GM12892 (cell line): ENCODE measurements around the gene FBLN5.

Source experiments
- DNase-seq: peaks from one replicate; pipeline ENCODE4 v3.0.0; 2011; ENCODE audit not compliant: insufficient read length
- FAIRE-seq: peaks from 2 replicates; lab custom pipeline; 2011; peaks lifted over from hg19 to GRCh38; lab: Jason Lieb, UNC
- POLR2A ChIP-seq: IDR thresholded peaks from 2 replicates; pipeline ENCODE4 v1.6.1; 2011; ENCODE audit warnings: low read depth, low read length, control low read depth
- POLR2AphosphoS5 ChIP-seq: IDR thresholded peaks from 2 replicates; pipeline ENCODE4 v1.6.1; 2011; ENCODE audit warnings: low read depth, low read length, control low read depth
- TAF1 ChIP-seq: IDR thresholded peaks from 2 replicates; pipeline ENCODE4 v1.6.1; 2011; ENCODE audit warnings: low read depth, mild to moderate bottlenecking, control low read depth, low read length, borderline replicate concordance

Gene FBLN5

DNA sequence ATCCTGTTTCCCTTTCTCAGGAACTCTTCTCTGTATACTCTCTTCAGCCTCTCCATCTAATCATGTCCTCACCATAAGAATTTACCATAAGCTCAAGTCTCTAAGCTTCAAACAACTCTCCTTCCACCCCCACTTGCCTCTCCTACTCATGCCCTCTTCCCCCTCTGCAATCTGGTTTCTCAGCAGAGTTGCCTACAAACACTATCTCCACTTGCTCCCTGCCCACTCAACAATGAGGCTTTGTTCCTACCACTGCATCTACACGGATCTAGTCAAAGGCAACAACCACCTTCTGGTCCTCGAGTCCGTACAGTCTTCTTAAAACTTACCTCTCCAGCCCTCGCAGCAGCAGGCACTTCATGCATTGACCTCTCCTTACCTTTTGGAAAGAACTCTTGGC, 17.2 kb upstream of the FBLN5 start:
- TF ChIP-seq POLR2AphosphoS5 (no peak), POLR2A (no peak), TAF1 (no peak)
- DNase-seq (no peak), FAIRE-seq (no peak)

GRCh38 chr14:91964011-91964410, 16.5 kb upstream of the FBLN5 start:
- DNase-seq: no peak
- no peak for TF ChIP-seq TAF1
- no peak for TF ChIP-seq POLR2AphosphoS5
- no peak for TF ChIP-seq POLR2A
- no peak for FAIRE-seq

- no peak for DNase-seq
- TF ChIP-seq POLR2A (no peak), TAF1 (no peak), POLR2AphosphoS5 (no peak)
- FAIRE-seq: no peak
Measured at GRCh38 chr14:91963465-91963864, 16.0 kb upstream of the FBLN5 start.

DNA sequence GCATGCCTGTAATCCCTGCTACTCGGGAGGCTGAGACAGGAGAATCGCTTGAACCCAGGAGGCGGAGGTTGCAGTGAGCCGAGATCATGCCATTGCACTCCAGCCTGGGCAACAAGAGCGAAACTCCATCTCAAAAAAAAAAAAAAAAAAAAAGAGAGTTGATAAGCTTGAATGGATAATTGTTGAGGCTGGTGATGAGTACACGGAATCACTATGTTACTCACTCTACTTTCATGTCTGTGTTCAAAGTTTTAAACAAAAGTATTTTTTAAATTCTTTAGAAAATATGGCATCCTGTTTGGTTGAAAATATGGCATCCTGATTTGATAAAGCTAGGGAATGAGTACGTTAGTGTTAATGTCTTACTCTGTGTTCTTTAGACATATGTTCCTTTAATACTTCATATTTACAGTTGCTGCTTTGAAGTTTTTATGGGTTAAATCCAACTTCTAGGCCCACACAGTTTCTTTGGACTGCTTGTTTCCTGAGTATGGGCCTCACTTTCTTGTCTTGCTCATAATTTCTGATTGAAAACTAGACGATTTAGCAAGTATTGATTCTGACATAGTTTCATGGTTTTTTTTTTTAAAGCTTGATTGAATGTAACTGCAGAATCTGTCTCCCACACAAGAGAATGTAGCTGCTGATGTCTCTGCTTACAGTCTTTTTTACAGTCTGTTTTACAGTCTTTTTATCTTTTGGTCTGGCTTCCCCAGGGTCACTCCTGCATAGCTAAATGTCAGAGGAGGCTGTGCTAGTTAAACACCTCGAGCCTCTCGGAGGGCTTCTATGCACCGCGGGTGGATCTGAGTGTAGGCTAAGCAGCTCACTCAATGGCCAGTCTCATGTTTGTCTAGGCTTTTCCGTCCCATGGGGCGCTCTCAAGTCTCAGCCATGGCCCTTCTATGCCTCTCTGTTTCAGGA, 14.1 kb upstream of the FBLN5 start:
- TF ChIP-seq TAF1 (no peak), POLR2AphosphoS5 (no peak), POLR2A (no peak)
- DNase-seq (no peak), FAIRE-seq (no peak)

GRCh38 chr14:91957876-91958313, 10.4 kb upstream of the FBLN5 start:
- no peak for FAIRE-seq
- TF ChIP-seq TAF1 (no peak), POLR2A (no peak), POLR2AphosphoS5 (no peak)
- DNase-seq: no peak

DNA sequence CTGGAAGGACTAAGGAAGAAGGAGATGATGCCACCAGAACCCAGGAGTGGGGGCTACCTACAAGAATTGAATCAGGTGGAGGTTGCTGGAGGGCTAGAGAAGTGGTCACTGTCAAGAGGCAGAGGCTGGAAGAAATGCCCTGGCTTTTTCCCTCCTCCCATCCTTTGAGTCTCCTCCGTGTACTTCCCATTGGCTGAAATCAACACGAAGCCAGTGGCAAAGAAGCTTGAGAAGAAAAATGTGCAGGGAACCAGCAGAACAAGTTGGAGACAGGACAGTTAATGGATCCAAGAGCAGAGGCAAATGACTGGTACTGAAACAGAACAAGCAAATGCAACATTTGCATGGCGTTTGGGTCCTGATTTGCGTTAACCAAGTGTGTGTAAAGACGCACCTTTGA, 9.1 kb upstream of the FBLN5 start:
- DNase-seq (no peak), FAIRE-seq (no peak)
- no peak for TF ChIP-seq POLR2A
- no peak for TF ChIP-seq POLR2AphosphoS5
- no peak for TF ChIP-seq TAF1

- no peak for FAIRE-seq
Measured at GRCh38 chr14:91955168-91955567, 7.7 kb upstream of the FBLN5 start.

DNA sequence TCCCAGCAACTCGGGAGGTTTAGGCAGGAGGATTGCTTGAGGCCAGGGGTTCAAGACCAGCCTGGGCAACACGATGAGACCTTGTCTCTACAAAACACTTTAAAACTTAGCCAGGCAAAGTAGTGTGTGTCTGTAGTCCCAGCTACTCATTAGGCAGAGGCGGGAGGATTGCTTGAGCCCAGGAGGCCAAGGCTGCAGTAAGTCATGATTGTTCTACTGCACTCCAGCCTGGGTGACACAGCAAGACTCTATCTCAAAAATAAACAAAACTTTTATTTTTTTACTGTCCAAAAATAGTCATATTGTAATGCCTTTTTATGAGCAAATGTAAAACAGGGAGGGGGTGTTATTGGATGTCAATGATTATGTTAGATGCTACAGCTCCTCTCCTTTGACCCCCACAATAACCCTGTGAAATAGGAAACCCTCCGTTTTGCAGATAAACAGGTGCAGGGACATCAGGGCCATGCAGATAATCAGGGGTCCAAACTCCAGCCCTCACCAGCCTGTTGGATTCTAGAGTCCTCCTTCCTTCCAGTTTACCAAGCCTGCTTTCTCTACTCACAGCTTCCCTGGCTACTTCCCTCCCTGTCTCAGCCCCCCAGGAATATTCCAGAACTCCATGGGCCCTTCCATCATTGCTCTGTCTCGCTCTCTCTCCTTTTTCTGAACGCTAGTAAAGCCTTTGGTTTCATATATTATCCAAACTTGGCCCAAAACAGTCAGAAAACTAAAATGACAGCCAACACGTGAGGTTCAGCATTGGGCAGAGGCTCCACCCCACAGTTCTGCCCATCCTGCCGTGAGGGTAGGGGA, 5.9 kb upstream of the FBLN5 start:
- TF ChIP-seq POLR2AphosphoS5: no peak
- no peak for TF ChIP-seq POLR2A
- TF ChIP-seq TAF1: no peak
- no peak for DNase-seq
- FAIRE-seq: no peak

More at GRCh38 chr14:91955168-91955567, 7.7 kb upstream of the FBLN5 start:
- TF ChIP-seq POLR2AphosphoS5 (no peak), POLR2A (no peak), TAF1 (no peak)
- no peak for DNase-seq

DNA sequence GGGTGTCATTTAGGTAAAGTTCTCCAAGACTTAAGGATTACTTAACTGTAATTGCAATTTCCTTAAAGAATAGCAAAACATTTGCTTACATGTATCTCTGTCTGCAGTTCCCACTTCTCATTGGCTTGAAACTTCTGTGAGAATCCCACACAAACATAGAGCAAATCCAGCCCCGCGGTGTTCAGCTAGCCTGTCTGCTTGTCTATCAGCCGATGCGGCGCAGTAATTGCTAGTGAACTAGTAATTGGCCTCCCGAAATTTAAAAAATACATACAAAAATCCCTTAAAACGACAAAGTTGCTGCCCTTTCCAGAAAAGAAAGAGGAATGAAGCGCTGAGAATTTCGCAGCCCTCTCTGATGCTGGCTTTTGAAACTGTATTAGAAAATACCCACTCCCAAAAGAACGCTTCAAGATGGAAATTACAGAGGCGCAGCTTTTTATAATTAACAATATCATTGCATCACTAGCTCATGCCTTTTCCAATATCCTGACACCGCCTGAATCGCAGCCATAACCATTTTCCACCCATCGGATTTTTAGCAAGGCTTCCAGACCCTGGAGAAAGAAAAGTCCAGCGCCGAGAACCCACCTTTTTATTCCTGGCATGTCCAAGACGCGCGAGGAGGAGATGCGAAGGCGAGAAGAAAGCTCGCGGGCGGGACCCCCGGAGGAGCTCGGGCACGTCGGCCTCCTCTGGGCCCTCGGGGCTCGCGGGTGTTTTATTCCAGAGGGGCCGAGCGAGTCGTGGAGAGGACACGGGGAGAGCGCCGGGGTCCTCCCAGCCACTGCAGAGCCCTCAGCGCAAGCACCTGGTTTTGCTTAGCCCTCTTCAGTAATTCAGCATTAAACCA, 646 bp downstream of the FBLN5 start:
- FAIRE-seq (no peak), DNase-seq (no peak)
- no peak for TF ChIP-seq TAF1
- no peak for TF ChIP-seq POLR2AphosphoS5
- no peak for TF ChIP-seq POLR2A

DNA sequence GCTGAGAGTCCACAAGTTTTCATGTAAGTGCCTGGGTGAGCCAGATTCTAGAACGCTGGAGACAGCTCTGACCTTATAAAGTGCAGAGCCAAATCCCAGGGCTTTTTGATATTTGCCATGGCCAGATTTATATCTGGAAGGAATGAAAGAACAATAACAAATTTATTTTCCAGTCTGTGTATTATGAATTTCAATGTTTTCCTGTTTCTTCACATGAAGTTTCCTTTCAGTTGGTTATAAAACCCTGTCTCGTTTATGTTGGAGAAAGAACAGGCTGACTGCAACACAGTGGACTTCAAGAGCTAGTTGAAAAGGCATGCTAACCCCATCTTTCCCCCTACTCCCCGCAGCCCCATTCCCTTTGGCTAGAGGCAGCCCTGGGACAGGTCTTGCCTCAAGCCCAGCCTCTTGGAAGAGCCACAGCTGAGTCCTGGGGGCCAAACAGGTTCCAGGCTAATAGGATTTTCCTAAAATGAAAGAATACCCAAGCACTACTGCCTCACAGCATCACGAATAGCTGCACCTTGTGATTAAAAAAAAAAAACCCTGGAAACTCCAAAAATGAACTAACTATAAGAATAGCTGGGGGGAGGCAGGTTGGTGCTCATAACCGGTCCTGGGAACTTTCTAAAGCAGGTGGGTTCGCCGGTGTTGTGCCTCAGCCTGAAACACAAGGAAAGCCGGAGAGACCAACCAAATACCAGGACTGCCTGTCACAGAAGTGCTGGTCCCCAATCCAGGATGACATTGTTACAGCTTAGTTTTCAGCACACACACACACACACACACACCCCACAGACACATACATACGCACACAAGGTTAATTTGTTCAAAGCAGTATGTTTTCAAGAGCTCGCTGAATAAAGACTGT, 1.5 kb downstream of the FBLN5 start:
- no peak for FAIRE-seq
- TF ChIP-seq POLR2A: no peak
- TF ChIP-seq POLR2AphosphoS5: no peak
- TF ChIP-seq TAF1: no peak
- no peak for DNase-seq
